AG09319 (cell line): ENCODE results near the gene SYNE1.

Experiments
- DNase-seq: peaks from one replicate; pipeline ENCODE4 v3.0.0-alpha.2; 2010; ENCODE audit warnings: low read depth; ENCODE audit errors: extremely low read depth
- CTCF ChIP-seq: IDR thresholded peaks from 2 replicates; pipeline ENCODE4 v1.5.1; 2011; ENCODE audit warnings: low read depth, mild to moderate bottlenecking, inconsistent platforms, low read length, moderate library complexity

The SYNE1 gene

GRCh38 chr6:152135755-152136448 is 501.3 kb downstream of the SYNE1 start:
- TF ChIP-seq CTCF: no peak
- DNase-seq: no peak

- DNase-seq: no peak
- no peak for TF ChIP-seq CTCF
Observed at GRCh38 chr6:152130441-152130840, 506.7 kb downstream of the SYNE1 start.

- DNase-seq: no peak
- no peak for TF ChIP-seq CTCF
Observed at GRCh38 chr6:152129691-152130151, 507.4 kb downstream of the SYNE1 start.

- no peak for DNase-seq
- no peak for TF ChIP-seq CTCF
Observed at GRCh38 chr6:152127432-152128165, 509.6 kb downstream of the SYNE1 start.

GRCh38 chr6:152124429-152125074 is 512.6 kb downstream of the SYNE1 start:
- peak; percentile 78 for TF ChIP-seq CTCF
- DNase-seq: no peak

GRCh38 chr6:152123076-152123475 is 514.1 kb downstream of the SYNE1 start:
- TF ChIP-seq CTCF: no peak
- DNase-seq: no peak

GRCh38 chr6:152122434-152122833 is 514.7 kb downstream of the SYNE1 start:
- no peak for TF ChIP-seq CTCF
- DNase-seq: no peak
